ENCODE measurements around the gene BOLA2B.
"Not testable (repeated sequence)": the region's sequence is repeated elsewhere in the genome, so short reads cannot be mapped to it uniquely, and the experiment has no call there.

The BOLA2B gene

DNA sequence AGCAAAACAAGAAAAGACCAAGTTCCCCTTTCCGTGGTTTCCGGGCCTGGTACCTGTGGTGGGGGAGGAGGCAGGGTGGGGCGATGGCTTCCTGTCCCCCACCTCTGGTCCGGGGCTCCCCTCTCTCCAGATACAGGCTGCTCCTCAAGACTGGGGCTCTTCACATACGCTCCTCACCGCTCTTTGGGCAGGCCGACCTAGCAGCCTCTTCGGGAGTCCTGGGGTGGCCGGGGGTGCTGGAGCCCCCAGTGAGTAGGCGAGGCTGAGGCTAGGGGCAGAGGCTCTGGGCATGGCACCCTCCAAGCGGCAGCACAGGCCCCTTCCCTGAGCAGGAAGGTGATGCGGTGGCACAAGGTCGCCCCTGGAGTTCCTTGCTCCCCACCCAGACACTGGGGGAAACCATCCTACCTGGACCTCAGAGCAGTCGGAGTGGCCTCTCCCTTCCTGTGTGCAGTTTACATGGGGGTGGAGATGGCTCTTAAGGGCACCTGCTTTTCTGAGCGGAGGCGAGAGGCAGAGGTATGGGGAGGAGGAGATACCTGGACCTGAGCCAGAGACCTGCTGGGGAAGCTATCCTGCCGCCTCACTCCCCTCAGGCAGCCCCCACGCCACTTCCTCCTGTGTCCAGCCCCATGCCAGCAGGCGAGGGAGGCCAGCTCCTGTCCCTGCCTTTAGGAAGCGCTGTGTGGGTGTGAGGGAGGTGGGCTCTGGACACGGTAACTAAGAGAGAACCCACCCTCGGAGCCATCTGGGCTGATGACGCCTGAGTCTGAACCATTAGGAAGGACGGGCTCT lies 9.2 kb downstream of the BOLA2B start:
- peak; percentile 90 for DNase-seq

DNA sequence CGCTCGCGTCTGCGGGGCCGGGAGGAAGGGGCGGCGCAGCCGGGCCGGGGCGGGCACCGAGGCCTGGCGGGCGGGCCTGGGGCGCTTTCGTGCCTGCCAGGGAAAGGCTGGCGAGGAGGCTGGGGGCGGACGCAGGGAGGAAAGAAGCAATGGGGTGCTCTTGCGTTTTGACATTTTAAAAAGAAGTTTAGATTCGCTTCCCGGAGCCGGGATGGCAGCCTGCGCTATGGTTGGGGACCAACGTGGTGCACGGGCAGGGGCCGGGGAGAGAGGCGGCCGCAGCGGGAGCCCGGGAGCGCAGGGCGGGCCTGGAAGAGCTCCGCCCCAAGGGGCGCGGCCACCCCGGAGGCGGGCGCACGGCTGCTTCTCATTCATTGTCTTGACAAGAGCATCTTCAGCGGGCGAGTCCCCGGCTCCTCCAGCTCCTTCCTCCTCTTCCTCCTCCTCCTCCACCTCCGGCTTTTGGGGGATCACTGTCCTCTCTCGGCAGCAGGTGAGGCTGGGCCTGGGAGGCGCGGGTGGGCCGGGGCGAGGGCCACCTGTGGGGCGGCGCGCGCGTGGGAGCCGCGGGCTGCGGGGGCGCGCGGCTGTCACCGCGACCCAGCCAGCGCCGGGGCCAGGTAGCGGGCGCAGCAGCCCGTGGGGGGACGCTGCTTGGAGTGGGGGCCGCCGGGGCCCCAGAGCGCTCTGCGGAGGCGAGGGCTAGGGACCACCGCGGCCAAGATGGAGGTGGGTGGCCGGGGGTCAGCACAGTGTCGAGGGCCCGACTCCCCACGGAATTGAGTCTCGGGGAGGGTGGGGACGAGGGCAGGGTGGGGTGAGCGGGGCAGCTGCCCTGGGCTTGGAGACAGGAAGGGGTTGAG lies 10.0 kb downstream of the BOLA2B start, which contains the start of gene CORO1A:
CORO1A (plus strand) TSS at position 370 of the 863 bp plus-strand sequence. CDS start 1,608 bp downstream, outside the sequence.
- DNase-seq, result peak; percentile 83

DNA sequence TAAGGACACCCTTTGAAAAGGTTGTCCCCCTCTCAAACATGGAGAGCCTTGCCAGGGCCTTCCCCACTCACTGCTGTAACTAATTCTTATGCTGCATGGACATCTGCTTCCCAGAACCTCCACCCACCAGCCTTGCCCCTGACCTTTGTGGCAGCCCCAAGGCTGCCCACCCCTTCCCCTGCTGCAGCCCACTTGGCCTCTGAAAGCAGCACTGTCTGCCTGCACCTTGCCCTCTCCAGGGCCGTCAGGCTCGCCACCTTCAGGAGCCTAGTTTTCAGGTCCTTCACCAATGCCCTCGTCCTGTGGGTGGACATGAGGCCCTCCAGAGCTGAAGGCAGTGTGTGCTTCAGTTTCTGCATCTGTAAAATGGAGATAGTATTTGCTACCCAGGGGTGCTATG lies 12.7 kb downstream of the BOLA2B start:
- no peak for DNase-seq

DNA sequence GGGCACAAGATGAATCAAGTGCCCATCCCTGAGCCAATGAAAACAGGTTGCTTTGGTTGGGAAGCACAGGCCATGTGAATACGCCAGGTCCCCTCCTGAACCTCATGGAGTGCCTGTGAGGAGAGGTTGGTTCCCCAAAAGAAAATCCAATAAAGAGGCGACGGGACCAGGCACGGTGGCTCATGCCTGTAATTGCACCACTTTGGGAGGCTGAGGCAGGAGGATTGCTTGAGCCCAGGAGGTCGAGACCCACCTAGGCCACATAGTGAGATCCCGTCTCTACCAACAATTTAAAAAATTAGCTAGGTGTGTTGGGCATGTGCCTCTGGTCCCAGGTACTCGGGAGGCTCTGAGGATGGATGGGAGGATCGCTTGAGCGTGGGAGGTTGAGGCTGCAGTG lies 13.5 kb downstream of the BOLA2B start:
- DNase-seq, result no peak

DNA sequence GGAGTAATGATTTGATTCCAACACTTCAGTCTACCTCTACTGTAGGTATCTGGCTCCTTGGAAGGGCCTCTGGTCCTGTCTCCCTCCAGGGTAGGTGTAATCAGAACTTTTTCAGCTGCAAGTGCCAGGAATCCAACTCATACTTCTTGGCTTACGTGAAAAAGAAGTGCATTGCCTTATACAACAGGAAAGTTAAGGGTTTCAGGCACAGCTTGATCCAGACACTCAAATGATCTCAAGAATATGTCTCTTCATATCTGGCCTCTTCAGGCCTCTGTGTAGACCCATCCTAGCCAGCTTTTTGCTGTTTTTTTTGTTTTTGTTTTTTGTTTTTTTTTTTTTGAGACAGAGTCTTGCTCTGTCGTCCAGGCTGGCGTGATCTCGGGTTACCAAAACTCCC lies 14.3 kb downstream of the BOLA2B start:
- no peak for DNase-seq

DNA sequence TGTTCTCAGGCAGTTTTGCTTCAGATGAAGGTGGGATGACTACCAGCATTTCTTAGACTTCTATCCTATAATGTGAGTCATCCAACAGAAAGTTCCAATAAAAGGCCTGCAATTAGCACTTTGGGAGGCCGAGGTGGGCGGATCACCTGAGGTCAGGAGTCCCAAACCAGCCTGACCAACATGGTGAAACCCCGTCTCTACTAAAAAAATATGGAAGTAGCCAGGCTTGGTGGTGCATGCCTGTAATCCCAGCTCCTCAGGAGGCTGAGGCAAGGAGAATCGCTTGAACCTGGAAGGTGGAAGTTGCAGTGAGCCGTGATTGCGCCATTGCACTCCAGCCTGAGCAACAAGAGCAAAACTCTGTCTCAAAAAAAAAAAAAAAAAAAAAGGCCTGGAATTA lies 16.6 kb downstream of the BOLA2B start:
- DNase-seq, result not testable (repeated sequence)

DNA sequence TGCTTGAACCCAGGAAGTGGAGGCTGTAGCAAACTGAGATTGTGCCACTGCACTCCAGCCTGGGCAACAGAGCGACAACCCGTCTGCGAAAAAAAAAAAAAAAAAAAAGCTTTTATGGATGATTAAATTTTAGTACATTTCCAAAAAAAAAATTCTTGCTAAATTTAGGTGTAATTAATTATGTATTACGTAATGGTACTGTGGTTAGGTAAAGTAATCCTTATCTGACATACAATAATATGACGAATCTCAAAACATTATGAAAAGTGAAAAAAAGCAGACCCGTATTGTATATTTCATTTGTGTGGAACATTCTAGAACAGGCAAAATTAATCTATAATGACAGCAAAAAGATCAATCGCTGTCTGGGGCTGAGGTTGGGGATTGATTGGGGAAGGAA lies 20.4 kb downstream of the BOLA2B start:
- no peak for DNase-seq

DNA sequence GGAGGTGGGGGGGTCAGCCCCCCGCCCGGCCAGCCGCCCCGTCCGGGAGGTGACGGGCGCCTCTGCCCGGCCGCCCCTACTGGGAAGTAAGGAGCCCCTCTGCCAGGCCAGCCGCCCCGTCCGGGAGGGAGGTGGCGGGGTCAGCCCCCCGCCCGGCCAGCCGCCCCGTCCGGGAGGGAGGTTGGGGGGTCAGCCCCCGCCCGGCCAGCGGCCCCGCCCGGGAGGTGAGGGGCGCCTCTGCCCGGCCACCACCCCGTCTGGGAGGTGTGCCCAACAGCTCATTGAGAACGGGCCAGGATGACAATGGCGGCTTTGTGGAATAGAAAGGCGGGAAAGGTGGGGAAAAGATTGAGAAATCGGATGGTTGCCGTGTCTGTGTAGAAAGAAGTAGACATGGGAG lies 23.3 kb downstream of the BOLA2B start:
- not testable (repeated sequence) for DNase-seq

DNA sequence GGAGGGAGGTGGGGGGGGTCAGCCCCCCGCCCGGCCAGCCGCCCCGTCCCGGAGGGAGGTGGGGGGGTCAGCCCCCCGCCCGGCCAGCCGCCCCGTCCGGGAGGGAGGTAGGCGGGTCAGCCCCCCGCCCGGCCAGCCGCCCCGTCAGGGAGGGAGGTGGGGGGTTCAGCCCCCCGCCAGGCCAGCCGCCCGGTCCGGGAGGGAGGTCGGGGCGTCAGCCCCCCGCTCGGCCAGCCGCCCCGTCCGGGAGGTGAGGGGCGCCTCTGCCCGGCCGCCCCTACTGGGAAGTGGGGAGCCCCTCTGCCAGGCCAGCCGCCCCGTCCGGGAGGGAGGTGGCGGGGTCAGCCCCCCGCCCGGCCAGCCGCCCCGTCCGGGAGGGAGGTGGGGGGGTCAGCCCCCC lies 24.1 kb downstream of the BOLA2B start:
- DNase-seq, result not testable (repeated sequence)

DNA sequence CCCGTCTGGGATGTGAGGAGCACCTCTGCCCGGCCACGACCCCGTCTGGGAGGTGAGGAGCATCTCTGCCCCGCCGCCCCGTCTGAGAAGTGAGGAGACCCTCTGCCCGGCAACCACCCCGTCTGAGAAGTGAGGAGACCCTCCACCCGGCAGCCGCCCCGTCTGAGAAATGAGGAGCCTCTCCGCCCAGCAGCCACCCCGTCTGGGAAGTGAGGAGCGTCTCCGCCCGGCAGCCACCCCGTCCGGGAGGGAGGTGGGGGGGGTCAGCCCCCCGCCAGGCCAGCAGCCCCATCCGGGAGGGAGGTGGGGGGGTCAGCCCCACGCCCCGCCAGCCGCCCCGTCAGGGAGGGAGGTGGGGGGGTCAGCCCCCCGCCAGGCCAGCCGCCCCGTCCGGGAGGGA lies 24.7 kb downstream of the BOLA2B start:
- DNase-seq, result not testable (repeated sequence)

DNA sequence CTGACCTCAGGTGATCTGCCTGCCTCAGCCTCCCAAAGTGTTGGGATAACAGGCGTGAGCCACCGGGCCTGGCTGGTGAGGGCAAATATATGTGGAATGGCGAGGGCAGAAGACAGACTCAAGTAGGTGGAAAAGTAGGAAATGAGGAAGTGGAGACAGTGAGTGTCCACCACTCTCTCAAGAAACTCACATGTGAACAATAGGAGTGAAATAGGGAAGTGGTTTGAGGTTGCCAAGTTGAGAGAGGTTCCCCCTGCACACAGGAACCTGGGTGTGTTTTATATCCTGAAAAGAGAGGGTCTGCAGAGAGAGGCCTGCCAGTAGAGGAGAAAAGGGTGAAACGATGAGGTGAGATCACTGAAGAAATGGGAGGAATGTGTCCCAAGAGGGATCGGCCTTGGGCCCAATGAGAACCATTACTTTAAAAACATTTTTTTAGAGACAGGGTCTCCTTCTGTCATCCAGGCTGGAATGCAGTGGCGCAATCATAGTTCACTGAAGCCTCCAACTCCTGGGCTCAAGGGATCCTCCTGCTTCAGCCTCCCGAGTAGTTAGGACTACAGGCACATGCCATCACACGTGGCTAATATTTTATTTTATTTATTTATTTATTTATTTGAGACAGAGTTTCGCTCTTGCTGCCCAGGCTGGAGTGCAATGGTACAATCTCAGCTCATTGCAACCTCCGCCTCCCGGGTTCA lies 27.1 kb downstream of the BOLA2B start:
- DNase-seq, result peak; percentile 34

DNA sequence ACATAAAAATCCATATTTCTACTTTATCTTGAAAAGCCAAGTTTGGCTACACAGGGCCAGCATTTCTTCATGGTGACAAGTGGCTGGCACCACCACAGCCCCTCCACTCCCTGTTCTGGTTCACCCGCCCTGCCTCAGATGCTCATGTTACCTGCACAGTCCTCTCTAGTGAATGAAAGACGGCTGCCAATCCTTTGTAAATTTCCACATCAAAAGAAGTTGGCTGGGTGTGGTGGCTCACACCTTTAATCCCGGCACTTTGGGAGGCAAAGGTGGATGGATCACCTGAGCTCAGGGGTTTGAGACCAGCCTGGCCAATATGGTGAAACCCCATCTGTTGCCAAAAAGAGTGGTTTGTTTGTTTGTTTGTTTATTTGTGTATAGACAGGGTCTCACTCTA lies 29.9 kb downstream of the BOLA2B start:
- no peak for DNase-seq

DNA sequence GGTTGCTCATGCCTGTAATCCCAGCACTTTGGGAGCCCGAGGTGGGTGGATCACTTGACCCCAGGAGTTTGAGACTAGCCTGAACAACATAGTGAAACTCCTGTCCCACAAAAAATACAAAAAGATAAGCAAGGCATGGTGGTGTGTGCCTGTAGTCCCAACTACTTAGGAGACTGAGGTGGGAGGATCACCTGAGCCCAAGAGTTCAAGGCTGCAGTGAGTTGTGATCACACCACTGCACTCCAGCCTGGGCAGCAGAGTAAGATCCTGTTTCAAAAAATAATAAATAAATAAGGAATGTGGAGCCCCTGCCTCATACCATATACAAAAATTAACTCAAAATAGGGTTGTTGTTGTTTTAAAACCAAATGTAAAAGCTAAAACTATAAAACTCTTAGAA lies 36.3 kb downstream of the BOLA2B start:
- no peak for DNase-seq

DNA sequence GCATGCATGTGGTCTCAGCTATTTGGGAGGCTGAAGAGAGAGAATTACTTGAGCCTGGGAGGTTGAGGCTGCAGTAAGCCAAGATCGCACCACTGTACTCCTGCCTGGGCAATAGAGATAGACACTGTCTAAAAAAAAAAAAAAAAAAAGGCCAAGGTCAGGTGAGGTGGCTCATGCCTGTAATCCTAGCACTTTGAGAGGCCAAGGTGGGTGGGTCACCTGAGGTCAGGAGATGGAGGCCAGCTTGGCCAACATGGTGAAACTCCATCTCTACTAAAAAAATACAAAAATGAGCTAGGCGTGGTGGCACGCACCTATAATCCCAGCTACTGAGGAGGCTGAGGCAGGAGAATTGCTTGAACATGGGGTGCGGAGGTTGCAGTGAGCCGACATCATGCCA lies 38.3 kb downstream of the BOLA2B start:
- DNase-seq, result no peak

DNA sequence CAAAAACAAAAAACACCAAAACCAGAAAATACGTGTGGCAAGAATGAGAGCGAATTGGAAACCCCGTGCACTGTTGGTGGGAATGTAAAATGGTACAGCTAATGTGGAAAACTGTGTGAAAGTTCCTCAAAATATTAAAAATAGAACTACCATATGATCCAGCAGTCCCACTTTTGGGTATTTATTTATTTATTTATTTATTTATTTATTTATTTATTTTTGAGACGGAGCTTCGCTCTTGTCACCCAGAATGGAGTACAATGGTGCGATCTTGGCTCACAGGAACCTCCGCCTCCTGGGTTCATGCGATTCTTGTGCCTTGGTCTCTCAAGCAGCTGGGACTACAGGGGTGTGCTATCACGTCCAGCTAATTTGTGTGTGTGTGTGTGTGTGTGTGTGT lies 40.9 kb downstream of the BOLA2B start:
- DNase-seq, result no peak

DNA sequence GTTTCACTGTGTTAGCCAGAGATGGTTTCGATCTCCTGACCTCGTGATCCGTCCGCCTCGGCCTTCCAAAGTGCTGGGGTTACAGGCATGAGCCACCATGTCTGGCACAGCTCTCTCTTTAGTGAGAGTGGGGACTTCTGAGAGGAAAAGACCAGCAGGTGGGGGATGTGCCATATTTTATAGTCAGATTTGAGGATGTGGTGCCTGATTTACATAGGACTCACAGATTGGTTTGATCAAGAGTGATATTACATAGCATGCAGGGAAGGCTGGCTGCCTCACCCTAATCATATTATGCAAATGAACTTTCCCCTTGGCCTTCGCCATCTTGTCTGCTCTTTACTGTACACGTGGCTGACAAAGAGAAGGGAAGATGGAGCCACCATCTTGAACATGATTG lies 42.4 kb downstream of the BOLA2B start:
- no peak for DNase-seq

DNA sequence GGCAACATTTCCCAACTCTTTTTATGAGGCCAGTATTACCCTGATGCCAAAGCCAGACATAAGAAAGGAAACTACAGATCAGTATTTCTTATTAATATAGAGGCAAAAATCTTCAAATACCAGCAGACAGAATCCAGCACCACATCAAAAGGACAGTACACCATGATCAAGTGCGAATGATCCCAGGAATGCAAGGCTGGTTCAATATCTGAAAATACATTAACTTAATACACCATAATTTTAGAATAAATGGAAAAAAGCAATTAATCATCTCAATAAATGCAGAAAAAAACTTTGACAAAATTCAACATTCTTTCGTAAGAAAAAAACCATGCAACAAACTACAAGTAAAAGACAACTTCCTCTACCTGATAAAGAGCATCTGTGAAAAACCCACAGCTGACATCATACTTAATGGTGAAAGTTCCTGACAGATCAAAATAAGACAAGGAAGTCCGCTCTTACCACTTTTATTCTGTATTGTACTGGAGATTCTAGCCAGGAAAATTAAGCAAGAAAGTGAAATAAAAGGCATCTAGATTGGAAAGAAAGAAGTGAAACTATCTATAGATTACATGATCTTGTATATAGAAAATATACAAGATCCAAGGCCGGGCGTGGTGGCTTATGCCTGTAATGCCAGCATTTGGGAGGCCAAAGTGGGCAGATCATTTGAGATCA lies 44.1 kb downstream of the BOLA2B start:
- DNase-seq, result peak; percentile 10

DNA sequence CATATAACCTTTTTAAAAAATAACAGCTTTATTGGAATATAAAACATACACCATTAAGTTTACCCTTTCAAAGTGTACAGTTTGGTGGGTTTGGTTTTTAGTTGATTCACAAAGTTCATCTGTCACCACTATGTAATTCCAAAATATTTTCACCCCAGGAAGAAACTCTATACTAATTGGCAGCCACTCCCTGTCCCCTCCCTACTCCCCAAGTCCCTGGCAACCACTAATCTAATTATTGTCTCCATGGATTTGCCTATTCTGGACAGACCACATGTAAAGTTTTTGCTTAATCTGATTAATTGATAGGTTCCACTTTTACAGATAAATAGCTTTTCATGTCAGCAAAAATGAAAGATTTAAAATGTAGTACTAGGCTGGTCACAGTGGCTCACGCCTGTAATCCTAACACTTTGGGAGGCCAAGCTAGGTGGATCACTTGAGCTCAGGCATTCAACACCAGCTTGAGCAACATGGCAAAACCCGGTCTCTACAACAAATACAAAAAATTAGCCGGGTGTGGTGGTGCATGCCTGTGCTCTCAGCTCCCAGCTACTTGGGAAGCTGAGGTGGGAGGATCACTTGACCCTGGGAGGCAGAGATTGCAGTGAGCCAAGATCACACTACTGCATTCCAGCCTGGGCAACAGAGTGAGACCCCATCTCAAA lies 45.5 kb downstream of the BOLA2B start:
- DNase-seq, result no peak

DNA sequence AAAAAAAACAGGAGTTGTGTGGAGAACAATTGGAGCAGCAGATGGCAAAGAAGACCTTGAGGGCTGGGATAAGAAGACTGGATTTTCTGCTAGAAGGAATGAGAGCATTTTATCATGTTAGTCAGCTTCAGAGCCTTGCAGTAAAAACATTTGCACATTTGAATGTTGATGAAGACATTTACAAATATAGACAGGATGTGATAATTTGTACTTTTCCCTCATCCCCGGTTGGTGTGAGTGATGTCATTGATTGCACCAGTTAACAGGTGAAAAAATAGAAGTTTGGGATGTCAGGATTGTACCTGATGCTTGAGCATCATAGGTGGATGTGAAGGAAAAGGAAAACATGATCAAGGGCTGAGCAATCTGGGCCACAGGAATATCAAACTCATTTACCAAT lies 47.8 kb downstream of the BOLA2B start:
- no peak for DNase-seq

DNA sequence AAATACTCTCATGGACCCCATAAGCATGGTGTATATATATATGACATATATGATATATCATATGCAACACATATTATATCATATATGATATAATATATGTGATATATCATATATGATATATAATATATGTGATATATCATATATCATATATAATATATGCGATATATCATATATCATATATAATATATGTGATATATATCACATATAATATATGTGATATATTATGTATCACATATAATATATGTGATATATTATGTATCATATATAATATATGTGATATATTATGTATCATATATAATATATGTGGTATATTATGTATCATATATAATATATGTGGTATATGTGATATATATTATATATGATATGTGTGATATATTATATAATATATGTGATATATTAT lies 48.5 kb downstream of the BOLA2B start:
- no peak for DNase-seq

DNA sequence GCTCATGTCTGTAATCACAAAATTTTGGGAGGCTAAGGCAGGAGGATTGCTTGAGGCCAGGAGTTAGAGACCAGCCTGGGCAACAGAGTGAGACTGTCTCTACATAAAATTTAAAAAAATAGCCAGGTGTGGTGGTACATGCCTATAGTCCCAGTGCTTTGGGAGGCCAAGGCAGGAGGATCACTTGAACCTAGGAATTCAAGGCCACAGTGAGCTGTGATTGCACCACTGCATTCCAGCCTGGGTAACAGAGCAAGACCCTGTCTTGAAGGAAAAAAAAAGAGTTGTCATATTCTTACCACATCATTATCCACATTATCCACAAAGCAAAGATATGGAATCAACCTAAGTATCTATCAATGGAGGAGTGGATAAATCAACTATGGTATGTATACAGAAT lies 49.4 kb downstream of the BOLA2B start:
- no peak for DNase-seq

DNA sequence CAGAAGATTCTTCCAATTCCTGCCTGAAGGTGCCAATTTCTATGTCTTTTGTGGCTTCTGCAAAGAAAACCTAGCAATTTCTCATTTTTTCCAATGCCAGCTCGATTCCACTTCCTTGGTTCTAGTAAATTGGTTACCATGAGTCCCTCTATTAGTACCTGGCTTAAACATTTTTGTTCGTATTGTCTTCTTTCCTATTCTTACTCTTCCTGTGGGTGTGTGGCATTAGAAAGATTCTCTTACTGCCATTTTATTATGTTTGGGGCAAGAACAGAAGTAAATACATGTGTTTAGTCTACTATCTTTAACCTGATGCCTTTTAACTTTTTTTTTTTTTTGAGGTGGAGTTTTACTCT lies 50.1 kb downstream of the BOLA2B start:
- DNase-seq, result no peak
